ENCODE data around the gene FASN. TPM values are rescaled to one million over a fixed set of nuclear protein-coding genes. Genes with fewer than 3 reads are reported as not detected.

FASN gene
- total and polyA plus RNA-seq, 2 of the 13 experiments (the other 11 are each of a cell fraction or from before 2014, with no cell fraction given) = 51.7 to 101 TPM

DNA sequence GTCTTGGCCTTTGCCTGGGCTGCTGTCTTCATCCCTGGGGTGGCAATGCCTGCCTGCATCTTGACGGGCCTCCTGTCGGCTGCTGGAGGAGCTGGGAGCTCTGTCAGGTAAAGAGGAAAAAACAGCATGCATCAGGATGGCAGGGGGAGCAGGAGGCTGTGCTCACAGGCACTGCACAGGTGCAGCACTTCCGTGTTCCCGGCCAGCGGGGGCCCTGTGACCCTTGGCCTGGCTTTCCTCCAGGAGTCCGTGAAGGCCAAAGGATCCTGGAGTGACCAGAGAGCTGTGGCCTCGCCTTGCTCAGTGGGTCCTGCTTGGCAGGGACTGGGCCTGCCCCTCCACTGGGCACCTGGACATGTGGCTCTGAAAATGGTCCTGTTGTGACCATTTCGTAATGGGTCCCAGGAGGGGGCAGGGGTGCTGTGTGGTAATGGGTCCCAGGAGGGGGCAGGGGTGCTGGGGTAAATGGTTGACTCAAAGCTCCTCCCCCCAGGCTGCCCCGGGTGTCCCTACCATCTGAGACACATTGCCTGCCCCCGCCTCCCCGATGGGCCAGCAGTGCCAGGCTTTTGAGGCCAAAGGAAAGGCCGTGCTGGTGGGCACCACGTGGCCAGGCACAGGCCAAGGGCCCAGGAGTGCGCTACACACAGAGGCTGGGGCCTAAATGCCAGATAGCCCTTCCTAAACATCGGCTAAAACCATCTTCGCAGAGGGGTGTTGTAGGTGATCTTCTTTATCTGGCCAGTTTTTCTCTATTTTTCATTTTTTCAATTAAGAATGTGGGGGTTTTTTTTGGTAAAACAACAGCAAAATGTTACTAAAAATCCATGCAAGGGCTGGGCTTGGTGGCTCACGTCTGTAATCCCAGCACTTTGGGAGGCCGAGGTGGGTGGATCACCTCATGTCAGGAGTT is 4.0 kb upstream of the FASN start (continued):
- no peak for TF ChIP-seq MBD4 (IDR thresholded peaks at IDR 0.05; ENCODE audit: borderline replicate concordance, low read length)
- peak; percentile 68; the same call in 1 of the 2 replicates for TF ChIP-seq TFAP4 (IDR thresholded peaks at IDR 0.05; ENCODE audit: borderline replicate concordance, low read depth)
- TF ChIP-seq ZNF10 (CRISPR knock-in tag; IDR thresholded peaks at IDR 0.05; ENCODE audit: borderline replicate concordance, low read depth) = no peak
- TF ChIP-seq, protein P1, sequence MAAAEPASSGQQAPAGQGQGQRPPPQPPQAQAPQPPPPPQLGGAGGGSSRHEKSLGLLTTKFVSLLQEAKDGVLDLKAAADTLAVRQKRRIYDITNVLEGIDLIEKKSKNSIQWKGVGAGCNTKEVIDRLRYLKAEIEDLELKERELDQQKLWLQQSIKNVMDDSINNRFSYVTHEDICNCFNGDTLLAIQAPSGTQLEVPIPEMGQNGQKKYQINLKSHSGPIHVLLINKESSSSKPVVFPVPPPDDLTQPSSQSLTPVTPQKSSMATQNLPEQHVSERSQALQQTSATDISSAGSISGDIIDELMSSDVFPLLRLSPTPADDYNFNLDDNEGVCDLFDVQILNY (CRISPR knock-in tag; conservative IDR thresholded peaks at IDR 0.05) = no peak
- TF ChIP-seq ZNF776 (CRISPR knock-in tag; IDR thresholded peaks at IDR 0.05) = no peak
- no peak for TF ChIP-seq RFXANK (CRISPR knock-in tag; IDR thresholded peaks at IDR 0.05)
- TF ChIP-seq ETS1 (CRISPR knock-in tag; IDR thresholded peaks at IDR 0.05) = no peak
- TF ChIP-seq RBM22 (optimal IDR thresholded peaks at IDR 0.05; ENCODE audit: low read length) = peak; percentile 72
- 0 out of 2 replicates have a peak, but pooled peaks have one; percentile 65 for TF ChIP-seq ZNF33A (CRISPR knock-in tag; IDR thresholded peaks at IDR 0.05; ENCODE audit: borderline replicate concordance)
- no peak for TF ChIP-seq PLRG1 (conservative IDR thresholded peaks at IDR 0.05)
- TF ChIP-seq ZNF281 (CRISPR knock-in tag; IDR thresholded peaks at IDR 0.05; ENCODE audit: borderline replicate concordance) = peak; percentile 97
- peak; percentile 79 for TF ChIP-seq GABPB1 (CRISPR knock-in tag; IDR thresholded peaks at IDR 0.05)
- peak; percentile 81 for TF ChIP-seq HDAC2 (CRISPR knock-in tag; IDR thresholded peaks at IDR 0.05)
- TF ChIP-seq TBP (CRISPR knock-in tag; IDR thresholded peaks at IDR 0.05) = no peak
- TF ChIP-seq, protein P2, sequence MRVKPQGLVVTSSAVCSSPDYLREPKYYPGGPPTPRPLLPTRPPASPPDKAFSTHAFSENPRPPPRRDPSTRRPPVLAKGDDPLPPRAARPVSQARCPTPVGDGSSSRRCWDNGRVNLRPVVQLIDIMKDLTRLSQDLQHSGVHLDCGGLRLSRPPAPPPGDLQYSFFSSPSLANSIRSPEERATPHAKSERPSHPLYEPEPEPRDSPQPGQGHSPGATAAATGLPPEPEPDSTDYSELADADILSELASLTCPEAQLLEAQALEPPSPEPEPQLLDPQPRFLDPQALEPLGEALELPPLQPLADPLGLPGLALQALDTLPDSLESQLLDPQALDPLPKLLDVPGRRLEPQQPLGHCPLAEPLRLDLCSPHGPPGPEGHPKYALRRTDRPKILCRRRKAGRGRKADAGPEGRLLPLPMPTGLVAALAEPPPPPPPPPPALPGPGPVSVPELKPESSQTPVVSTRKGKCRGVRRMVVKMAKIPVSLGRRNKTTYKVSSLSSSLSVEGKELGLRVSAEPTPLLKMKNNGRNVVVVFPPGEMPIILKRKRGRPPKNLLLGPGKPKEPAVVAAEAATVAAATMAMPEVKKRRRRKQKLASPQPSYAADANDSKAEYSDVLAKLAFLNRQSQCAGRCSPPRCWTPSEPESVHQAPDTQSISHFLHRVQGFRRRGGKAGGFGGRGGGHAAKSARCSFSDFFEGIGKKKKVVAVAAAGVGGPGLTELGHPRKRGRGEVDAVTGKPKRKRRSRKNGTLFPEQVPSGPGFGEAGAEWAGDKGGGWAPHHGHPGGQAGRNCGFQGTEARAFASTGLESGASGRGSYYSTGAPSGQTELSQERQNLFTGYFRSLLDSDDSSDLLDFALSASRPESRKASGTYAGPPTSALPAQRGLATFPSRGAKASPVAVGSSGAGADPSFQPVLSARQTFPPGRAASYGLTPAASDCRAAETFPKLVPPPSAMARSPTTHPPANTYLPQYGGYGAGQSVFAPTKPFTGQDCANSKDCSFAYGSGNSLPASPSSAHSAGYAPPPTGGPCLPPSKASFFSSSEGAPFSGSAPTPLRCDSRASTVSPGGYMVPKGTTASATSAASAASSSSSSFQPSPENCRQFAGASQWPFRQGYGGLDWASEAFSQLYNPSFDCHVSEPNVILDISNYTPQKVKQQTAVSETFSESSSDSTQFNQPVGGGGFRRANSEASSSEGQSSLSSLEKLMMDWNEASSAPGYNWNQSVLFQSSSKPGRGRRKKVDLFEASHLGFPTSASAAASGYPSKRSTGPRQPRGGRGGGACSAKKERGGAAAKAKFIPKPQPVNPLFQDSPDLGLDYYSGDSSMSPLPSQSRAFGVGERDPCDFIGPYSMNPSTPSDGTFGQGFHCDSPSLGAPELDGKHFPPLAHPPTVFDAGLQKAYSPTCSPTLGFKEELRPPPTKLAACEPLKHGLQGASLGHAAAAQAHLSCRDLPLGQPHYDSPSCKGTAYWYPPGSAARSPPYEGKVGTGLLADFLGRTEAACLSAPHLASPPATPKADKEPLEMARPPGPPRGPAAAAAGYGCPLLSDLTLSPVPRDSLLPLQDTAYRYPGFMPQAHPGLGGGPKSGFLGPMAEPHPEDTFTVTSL (CRISPR knock-in tag; IDR thresholded peaks at IDR 0.05; ENCODE audit: borderline replicate concordance) = no peak
- peak; percentile 84 for TF ChIP-seq POLR2G (IDR thresholded peaks at IDR 0.05; ENCODE audit: low read depth, low read length)
- no peak for TF ChIP-seq ZFYVE20 (CRISPR knock-in tag; IDR thresholded peaks at IDR 0.05; ENCODE audit: borderline replicate concordance, low read depth)

All from HepG2 (cell line).